HEK293 (cell line): ENCODE data around the gene AIG1.

Source experiments
- CTCF ChIA-PET: fragments of 350-600 bp; formaldehyde crosslinking; extraction: SDS; loops from one replicate; lab custom pipeline; 2021; ENCODE audit warnings: antibody characterized with exemption; lab: Yijun Ruan, JAX
- POLR2A ChIA-PET: fragments of 300-600 bp; formaldehyde crosslinking; extraction: SDS; loops from one replicate; lab custom pipeline; 2020; ENCODE audit warnings: antibody characterized with exemption, inconsistent platforms; lab: Yijun Ruan, JAX
- H3K27ac ChIP-seq: fragments of 200-500 bp; sonication (Bioruptor generic); 2 replicates; pipeline ENCODE4 v1.5.1; 2014; ENCODE audit warnings: low read depth, low read length, control low read depth, inconsistent platforms; ENCODE audit errors: extremely low read depth
- H3K36me3 ChIP-seq, 2 experiments: fragments of 200-500 bp in 1 of 2; sonication (Bioruptor generic) in 1 of 2; 1 replicate in 1 of 2; 2 replicates in 1 of 2; pipeline ENCODE4 v1.5.1; 2014 to 2017; ENCODE audit warnings: inconsistent platforms in 2 of 2, low read length in 2 of 2; ENCODE audit not compliant: control insufficient read depth in 2 of 2, insufficient read depth in 1 of 2
- H3K4me1 ChIP-seq: fragments of 200-500 bp; sonication (Bioruptor generic); 2 replicates; pipeline ENCODE4 v1.5.1; 2014; ENCODE audit warnings: mild to moderate bottlenecking, low read length, inconsistent platforms; ENCODE audit not compliant: control insufficient read depth, insufficient read depth
- H3K4me3 ChIP-seq: 2 replicates; pipeline ENCODE4 v1.5.1; 2011; ENCODE audit warnings: low read depth, mild to moderate bottlenecking, control low read depth, low read length, moderate library complexity
- H3K9me3 ChIP-seq: fragments of 200-500 bp; sonication (Bioruptor generic); 2 replicates; pipeline ENCODE4 v1.5.1; 2014; ENCODE audit warnings: low read depth, low read length, inconsistent platforms; ENCODE audit not compliant: control insufficient read depth, insufficient read depth
- GLIS1 ChIP-seq: fragments of 450-650 bp; formaldehyde crosslinking; IDR thresholded peaks from 2 replicates; pipeline ENCODE4 v1.5.1; 2016; ENCODE audit warnings: missing biosample characterization, missing genetic modification characterization
- HOXA7 ChIP-seq: sonication (generic); formaldehyde crosslinking; IDR thresholded peaks from 2 replicates; pipeline ENCODE4 v1.8.1; 2022; ENCODE audit warnings: missing genetic modification reagents, borderline replicate concordance
- KLF16 ChIP-seq: fragments of 450-650 bp; formaldehyde crosslinking; IDR thresholded peaks from 2 replicates; pipeline ENCODE4 v1.5.1; 2017; ENCODE audit warnings: missing biosample characterization, missing genetic modification characterization
- MZF1 ChIP-seq: fragments of 450-650 bp; formaldehyde crosslinking; IDR thresholded peaks from 2 replicates; pipeline ENCODE4 v1.5.1; 2017; ENCODE audit warnings: missing biosample characterization, missing genetic modification characterization, borderline replicate concordance
- OSR2 ChIP-seq: fragments of 450-650 bp; formaldehyde crosslinking; IDR thresholded peaks from 2 replicates; pipeline ENCODE4 v1.5.1; 2016; ENCODE audit warnings: missing biosample characterization, missing genetic modification characterization
- SP2 ChIP-seq: fragments of 450-650 bp; formaldehyde crosslinking; IDR thresholded peaks from 2 replicates; pipeline ENCODE4 v1.5.1; 2016; ENCODE audit warnings: missing biosample characterization, missing genetic modification characterization
- ZBTB48 ChIP-seq: fragments of 450-650 bp; formaldehyde crosslinking; IDR thresholded peaks from 2 replicates; pipeline ENCODE4 v1.5.1; 2016; ENCODE audit warnings: missing biosample characterization, missing genetic modification characterization
- ZFP3 ChIP-seq: fragments of 450-650 bp; formaldehyde crosslinking; IDR thresholded peaks from 2 replicates; pipeline ENCODE4 v1.5.1; 2016; ENCODE audit warnings: low read depth, missing biosample characterization, missing genetic modification characterization
- ZFP41 ChIP-seq: fragments of 450-650 bp; formaldehyde crosslinking; IDR thresholded peaks from 2 replicates; pipeline ENCODE4 v1.5.1; 2016; ENCODE audit warnings: missing biosample characterization, missing genetic modification characterization, borderline replicate concordance
- ZIC2 ChIP-seq: fragments of 450-650 bp; formaldehyde crosslinking; IDR thresholded peaks from 2 replicates; pipeline ENCODE4 v1.5.1; 2016; ENCODE audit warnings: missing biosample characterization, missing genetic modification characterization
- ZNF10 ChIP-seq: fragments of 450-650 bp; formaldehyde crosslinking; IDR thresholded peaks from 2 replicates; pipeline ENCODE4 v1.5.1; 2017; ENCODE audit warnings: missing biosample characterization, missing genetic modification characterization
- ZNF155 ChIP-seq: fragments of 450-650 bp; formaldehyde crosslinking; IDR thresholded peaks from 2 replicates; pipeline ENCODE4 v1.5.1; 2016; ENCODE audit warnings: missing biosample characterization, missing genetic modification characterization
- ZNF169 ChIP-seq: fragments of 450-650 bp; formaldehyde crosslinking; IDR thresholded peaks from 2 replicates; pipeline ENCODE4 v1.5.1; 2016; ENCODE audit warnings: missing biosample characterization, missing genetic modification characterization
- ZNF175 ChIP-seq: fragments of 450-650 bp; formaldehyde crosslinking; IDR thresholded peaks from 2 replicates; pipeline ENCODE4 v1.5.1; 2016; ENCODE audit warnings: missing biosample characterization, missing genetic modification characterization
- ZNF335 ChIP-seq: fragments of 450-650 bp; formaldehyde crosslinking; conservative IDR thresholded peaks from 2 replicates; pipeline ENCODE4 v1.5.1; 2016; ENCODE audit warnings: missing biosample characterization, missing genetic modification characterization
- ZNF391 ChIP-seq: fragments of 450-650 bp; formaldehyde crosslinking; IDR thresholded peaks from 2 replicates; pipeline ENCODE4 v1.5.1; 2016; ENCODE audit warnings: low read depth, missing biosample characterization, missing genetic modification characterization, borderline replicate concordance
- ZNF404 ChIP-seq: fragments of 450-650 bp; formaldehyde crosslinking; IDR thresholded peaks from 2 replicates; pipeline ENCODE4 v1.5.1; 2017; ENCODE audit warnings: missing biosample characterization, missing genetic modification characterization
- ZNF529 ChIP-seq: fragments of 450-650 bp; formaldehyde crosslinking; IDR thresholded peaks from 2 replicates; pipeline ENCODE4 v1.5.1; 2017; ENCODE audit warnings: missing genetic modification characterization, missing biosample characterization; ENCODE audit not compliant: insufficient replicate concordance
- ZNF658 ChIP-seq: fragments of 450-650 bp; formaldehyde crosslinking; IDR thresholded peaks from 2 replicates; pipeline ENCODE4; 2016; ENCODE audit warnings: missing biosample characterization, missing genetic modification characterization
- ZNF76 ChIP-seq: fragments of 450-650 bp; formaldehyde crosslinking; IDR thresholded peaks from 2 replicates; pipeline ENCODE4; 2016; ENCODE audit warnings: low read depth, missing biosample characterization, missing genetic modification characterization, borderline replicate concordance
- ZNF843 ChIP-seq: fragments of 450-650 bp; formaldehyde crosslinking; IDR thresholded peaks from 2 replicates; pipeline ENCODE4 v1.5.1; 2016; ENCODE audit warnings: missing biosample characterization, missing genetic modification characterization
- TF ChIP-seq, protein P1 (sequence below): fragments of 450-650 bp; formaldehyde crosslinking; IDR thresholded peaks from 2 replicates; pipeline ENCODE4 v1.5.1; 2016; ENCODE audit warnings: missing biosample characterization, missing genetic modification characterization
- TF ChIP-seq, protein P2 (sequence below): fragments of 450-650 bp; formaldehyde crosslinking; IDR thresholded peaks from 2 replicates; pipeline ENCODE4 v1.5.1; 2016; ENCODE audit warnings: missing biosample characterization, missing genetic modification characterization
- TF ChIP-seq, protein P3 (sequence below): fragments of 450-650 bp; formaldehyde crosslinking; IDR thresholded peaks from 2 replicates; pipeline ENCODE4 v1.5.1; 2016; ENCODE audit warnings: missing biosample characterization, missing genetic modification characterization

The AIG1 gene

DNA sequence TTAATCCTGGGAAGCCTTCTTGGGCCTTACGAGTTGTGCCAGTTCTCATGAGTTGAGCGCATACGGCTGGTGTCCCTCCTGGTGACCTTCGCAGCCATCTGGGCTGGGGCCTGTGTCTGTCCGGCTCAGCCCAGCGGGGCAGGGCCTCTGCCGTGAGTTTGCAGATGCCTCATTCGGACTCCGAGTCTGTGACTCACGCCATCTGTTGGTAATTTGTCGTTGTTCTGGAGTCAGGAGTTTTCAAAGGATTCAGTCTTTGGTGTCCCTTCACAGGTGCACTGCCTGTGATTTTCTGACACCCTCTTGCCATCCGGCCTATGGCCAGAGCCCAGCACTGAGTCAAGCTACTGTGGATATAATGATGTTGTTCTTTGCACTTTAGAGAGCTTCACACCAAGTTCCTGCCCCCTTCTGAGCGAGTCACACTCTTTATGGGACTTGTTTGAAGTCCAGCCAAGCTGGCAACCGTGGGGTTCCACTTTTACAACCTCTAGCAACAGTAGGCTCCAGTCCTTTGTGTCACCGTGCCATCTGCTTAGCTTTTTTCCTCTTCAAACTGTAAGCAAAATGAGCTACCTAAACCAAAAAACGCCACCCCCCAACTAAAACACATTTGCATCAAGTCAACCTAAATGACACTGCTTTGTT lies 175.6 kb downstream of the AIG1 start (continued):
- TF ChIP-seq, protein P1, sequence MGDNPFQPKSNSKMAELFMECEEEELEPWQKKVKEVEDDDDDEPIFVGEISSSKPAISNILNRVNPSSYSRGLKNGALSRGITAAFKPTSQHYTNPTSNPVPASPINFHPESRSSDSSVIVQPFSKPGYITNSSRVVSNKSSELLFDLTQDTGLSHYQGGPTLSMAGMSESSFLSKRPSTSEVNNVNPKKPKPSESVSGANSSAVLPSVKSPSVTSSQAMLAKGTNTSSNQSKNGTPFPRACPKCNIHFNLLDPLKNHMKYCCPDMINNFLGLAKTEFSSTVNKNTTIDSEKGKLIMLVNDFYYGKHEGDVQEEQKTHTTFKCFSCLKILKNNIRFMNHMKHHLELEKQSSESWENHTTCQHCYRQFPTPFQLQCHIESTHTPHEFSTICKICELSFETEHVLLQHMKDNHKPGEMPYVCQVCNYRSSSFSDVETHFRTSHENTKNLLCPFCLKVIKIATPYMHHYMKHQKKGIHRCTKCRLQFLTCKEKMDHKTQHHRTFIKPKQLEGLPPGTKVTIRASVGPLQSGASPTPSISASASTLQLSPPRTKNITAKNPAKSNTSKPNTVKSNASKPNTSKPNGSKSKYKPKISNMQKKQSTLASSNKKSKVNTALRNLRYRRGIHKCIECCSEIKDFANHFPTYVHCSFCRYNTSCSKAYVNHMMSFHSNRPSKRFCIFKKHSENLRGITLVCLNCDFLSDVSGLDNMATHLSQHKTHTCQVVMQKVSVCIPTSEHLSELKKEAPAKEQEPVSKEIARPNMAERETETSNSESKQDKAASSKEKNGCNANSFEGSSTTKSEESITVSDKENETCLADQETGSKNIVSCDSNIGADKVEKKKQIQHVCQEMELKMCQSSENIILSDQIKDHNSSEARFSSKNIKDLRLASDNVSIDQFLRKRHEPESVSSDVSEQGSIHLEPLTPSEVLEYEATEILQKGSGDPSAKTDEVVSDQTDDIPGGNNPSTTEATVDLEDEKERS: no peak
- TF ChIP-seq HOXA7 (CRISPR knock-in tag): no peak

DNA sequence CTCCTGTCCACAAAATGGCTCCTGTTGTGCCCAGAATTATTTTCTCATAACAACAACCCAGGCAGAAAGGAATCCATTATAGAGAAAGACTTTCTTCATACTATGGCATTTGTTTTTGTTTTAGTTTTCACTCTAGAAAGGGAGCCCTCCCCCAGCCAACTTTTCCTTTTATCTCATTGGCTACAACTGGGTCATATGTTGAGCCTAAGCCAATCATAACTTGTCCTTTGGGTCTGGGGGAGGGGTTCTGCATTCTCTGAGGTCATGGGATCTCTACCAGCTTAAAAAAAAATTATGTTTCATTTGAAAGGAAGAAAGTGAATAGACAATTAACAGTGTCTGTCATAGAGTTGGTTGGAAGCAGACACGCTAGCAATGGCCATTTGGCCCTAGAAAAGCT lies 177.6 kb downstream of the AIG1 start:
- Histone ChIP-seq H3K36me3 (no peaks in the 10 kb centered on the region), H3K9me3 (no peaks in the 10 kb centered on the region), H3K4me3 (no peak overlapping the region), H3K27ac (no peak overlapping the region), H3K4me1 (no peaks in the 10 kb centered on the region)
- CTCF ChIA-PET: interaction anchor here (0.6 to 0.9 kb wide), 2 partner anchors 189 to 555 kb away, joined by 3 read pairs; no protein-coding TSS in a partner anchor
- TF ChIP-seq ZNF843 (no peak), SP2 (tag by site-specific recombination) (no peak), ZNF335 (tag by site-specific recombination) (no peak)
- POLR2A ChIA-PET: no interaction called here

DNA sequence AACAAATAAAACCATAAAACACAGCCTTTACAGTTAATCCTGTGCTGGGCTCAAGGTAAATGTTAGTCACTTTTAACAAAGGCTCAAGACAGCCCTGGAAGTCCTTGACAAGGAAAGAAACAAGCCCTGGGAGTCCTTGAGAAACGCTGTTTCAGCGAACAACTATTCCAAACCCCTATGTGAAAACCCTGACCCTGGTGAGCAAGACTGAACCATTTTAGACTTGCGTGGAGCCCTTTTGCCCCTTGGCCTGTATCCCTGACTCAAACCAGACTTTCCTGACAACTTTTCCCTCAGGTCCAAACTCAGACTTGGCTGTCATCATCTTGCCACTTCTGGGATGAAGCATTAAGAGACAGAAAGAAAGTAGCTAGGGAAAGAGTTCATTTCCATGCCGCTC lies 180.4 kb downstream of the AIG1 start:
- H3K9me3 ChIP-seq: no peaks in the 10 kb centered on the region
- no peak overlapping the region for H3K27ac ChIP-seq
- no peaks in the 10 kb centered on the region for H3K36me3 ChIP-seq
- ChIA-PET POLR2A (no interaction called here), CTCF (no interaction called here)
- H3K4me3 ChIP-seq: no peak overlapping the region
- no peaks in the 10 kb centered on the region for H3K4me1 ChIP-seq
- TF ChIP-seq, protein P2, sequence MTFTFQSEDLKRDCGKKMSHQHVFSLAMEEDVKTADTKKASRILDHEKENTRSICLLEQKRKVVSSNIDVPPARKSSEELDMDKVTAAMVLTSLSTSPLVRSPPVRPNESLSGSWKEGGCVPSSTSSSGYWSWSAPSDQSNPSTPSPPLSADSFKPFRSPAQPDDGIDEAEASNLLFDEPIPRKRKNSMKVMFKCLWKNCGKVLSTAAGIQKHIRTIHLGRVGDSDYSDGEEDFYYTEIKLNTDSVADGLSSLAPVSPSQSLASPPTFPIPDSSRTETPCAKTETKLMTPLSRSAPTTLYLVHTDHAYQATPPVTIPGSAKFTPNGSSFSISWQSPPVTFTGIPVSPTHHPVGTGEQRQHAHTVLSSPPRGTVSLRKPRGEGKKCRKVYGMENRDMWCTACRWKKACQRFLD (tag by site-specific recombination): no peak
- TF ChIP-seq ZNF76 (tag by site-specific recombination): no peak
- TF ChIP-seq KLF16 (tag by site-specific recombination): no peak
- TF ChIP-seq ZNF404 (tag by site-specific recombination): no peak
- TF ChIP-seq ZIC2 (tag by site-specific recombination): no peak
- TF ChIP-seq, protein P3, sequence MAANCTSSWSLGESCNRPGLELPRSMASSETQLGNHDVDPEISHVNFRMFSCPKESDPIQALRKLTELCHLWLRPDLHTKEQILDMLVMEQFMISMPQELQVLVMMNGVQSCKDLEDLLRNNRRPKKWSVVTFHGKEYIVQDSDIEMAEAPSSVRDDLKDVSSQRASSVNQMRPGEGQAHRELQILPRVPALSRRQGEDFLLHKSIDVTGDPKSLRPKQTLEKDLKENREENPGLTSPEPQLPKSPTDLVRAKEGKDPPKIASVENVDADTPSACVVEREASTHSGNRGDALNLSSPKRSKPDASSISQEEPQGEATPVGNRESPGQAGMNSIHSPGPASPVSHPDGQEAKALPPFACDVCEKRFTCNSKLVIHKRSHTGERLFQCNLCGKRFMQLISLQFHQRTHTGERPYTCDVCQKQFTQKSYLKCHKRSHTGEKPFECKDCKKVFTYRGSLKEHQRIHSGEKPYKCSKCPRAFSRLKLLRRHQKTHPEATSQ (tag by site-specific recombination): no peak
- no peak for TF ChIP-seq ZNF169 (tag by site-specific recombination)
- no peak for TF ChIP-seq ZNF843
- TF ChIP-seq OSR2 (tag by site-specific recombination): no peak
- no peak for TF ChIP-seq ZFP41 (tag by site-specific recombination)
- no peak for TF ChIP-seq ZNF529 (tag by site-specific recombination)
- no peak for TF ChIP-seq ZNF175 (tag by site-specific recombination)
- TF ChIP-seq ZNF155 (tag by site-specific recombination): no peak
- TF ChIP-seq MZF1 (tag by site-specific recombination): no peak
- no peak for TF ChIP-seq ZNF10
- TF ChIP-seq ZBTB48 (tag by site-specific recombination): no peak
- no peak for TF ChIP-seq ZNF391 (tag by site-specific recombination)
- no peak for TF ChIP-seq ZFP3
- no peak for TF ChIP-seq GLIS1 (tag by site-specific recombination)
- TF ChIP-seq ZNF658 (tag by site-specific recombination): no peak
